ENCODE results near the gene BORCS5. TPM values are rescaled to one million over a fixed set of nuclear protein-coding genes. Genes with fewer than 3 reads are reported as not detected.

Gene BORCS5
- total and polyA plus RNA-seq, 3 donors from 2014 or later, result 20.3 to 46.3 (median 22.8) TPM

DNA sequence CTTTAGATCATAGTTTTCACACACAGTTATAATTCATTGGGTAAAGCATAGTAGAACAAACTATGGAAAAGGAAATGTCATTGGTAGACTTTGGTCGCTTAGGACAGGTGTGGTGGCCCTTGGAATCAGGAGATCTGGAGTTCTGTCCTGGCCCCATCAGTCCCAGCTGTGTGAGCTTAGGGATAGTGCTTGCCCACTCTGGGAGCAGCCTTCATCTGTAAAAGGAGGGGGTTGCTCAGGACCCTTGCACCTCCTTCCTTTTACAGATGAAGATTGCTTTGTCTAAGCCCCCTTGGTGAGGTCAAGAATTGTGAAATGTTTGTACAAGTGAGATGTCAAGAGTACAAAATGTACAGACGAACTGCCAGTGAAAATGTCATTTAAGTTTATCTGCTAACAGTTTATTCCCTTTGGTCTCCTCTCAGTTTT lies 93.2 kb downstream of the BORCS5 start:
- peak overlapping the region; percentile 5 to 7 for H3K27ac ChIP-seq
- DNase-seq, result no peak
- WGBS, 2 donors, result 78 to 84% methylated on average over 2 of the region's 2 CpGs

DNA sequence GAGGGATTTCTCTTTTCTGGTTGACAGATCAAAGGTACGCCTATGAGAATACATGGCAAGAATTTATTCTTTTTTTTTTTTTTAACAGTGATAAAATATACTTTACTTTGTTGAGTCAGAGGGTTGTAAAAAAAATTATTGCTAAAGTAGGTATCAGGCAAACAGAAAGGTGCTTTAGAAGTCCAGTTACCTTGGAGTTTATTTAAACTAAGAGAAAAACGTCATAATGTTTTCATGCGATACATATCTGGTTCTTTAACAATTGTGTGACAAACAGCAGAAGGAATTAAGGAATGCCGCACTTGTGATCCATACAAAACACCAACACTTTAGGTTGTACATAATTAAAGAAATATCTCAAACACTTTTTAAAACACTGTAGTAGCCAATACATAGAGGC lies 94.2 kb downstream of the BORCS5 start:
- WGBS, 2 donors, result 91 to 95% methylated on average over 4 of the region's 4 CpGs
- no peak for DNase-seq
- H3K4me1 ChIP-seq, result peaks cover 4% of the 10 kb centered on the region
- intact Hi-C loops (cut with DNase I; ENCODE audit: low total_unique reads), result no loop called here
- no peaks in the 10 kb centered on the region for H3K36me3 ChIP-seq (ENCODE audit: low read depth, missing control alignments)
- no peaks in the 10 kb centered on the region for H3K27me3 ChIP-seq
- H3K4me3 ChIP-seq, result no peak overlapping the region
- H3K27ac ChIP-seq, result no peak overlapping the region
- no peaks in the 10 kb centered on the region for H3K9me3 ChIP-seq
- TF ChIP-seq, protein P1, sequence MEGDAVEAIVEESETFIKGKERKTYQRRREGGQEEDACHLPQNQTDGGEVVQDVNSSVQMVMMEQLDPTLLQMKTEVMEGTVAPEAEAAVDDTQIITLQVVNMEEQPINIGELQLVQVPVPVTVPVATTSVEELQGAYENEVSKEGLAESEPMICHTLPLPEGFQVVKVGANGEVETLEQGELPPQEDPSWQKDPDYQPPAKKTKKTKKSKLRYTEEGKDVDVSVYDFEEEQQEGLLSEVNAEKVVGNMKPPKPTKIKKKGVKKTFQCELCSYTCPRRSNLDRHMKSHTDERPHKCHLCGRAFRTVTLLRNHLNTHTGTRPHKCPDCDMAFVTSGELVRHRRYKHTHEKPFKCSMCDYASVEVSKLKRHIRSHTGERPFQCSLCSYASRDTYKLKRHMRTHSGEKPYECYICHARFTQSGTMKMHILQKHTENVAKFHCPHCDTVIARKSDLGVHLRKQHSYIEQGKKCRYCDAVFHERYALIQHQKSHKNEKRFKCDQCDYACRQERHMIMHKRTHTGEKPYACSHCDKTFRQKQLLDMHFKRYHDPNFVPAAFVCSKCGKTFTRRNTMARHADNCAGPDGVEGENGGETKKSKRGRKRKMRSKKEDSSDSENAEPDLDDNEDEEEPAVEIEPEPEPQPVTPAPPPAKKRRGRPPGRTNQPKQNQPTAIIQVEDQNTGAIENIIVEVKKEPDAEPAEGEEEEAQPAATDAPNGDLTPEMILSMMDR (IDR thresholded peaks at IDR 0.05), result no peak
- TF ChIP-seq POLR2A (IDR thresholded peaks at IDR 0.05), result no peak

More for the DNA sequence above, 93.2 kb downstream of the BORCS5 start:
- Histone ChIP-seq H3K4me1 (peaks cover 4% of the 10 kb centered on the region), H3K9me3 (no peaks in the 10 kb centered on the region), H3K27me3 (no peaks in the 10 kb centered on the region), H3K4me3 (no peak overlapping the region), H3K36me3 (ENCODE audit: low read depth, missing control alignments) (no peaks in the 10 kb centered on the region)
- intact Hi-C loops (cut with DNase I; ENCODE audit: low total_unique reads), result no loop called here
- TF ChIP-seq, protein P1 (IDR thresholded peaks at IDR 0.05), result no peak
- TF ChIP-seq POLR2A (IDR thresholded peaks at IDR 0.05), result no peak

DNA sequence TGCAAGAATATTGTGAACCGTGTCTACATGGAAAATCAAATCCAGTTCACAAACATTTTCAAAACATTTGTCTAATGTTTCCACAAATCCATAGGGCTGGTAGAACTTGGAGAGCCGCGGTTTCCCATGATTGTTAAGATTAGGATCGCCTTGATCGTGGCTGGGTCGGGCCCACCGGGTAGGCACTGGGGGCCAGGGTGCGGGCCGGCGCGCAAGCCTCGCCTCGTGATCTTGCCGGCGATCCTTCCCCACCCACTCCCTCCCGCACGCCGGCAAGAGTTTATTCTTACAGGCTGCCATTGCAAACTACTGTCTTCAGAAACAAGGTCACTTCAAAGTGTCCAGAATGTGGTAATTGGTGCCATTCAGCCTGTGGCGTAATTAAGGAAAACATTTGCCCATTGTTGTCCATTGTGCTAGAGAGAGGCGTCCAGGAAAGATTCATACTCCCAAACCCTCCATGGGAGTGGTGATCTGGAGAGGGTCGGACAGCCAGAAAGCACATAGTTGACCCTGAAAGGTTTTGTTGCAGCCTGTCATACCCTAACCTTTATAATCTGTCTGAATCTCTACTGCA lies 95.5 kb downstream of the BORCS5 start:
- TF ChIP-seq POLR2A (IDR thresholded peaks at IDR 0.05), result no peak
- TF ChIP-seq, protein P1 (IDR thresholded peaks at IDR 0.05), result no peak
- Histone ChIP-seq H3K4me1 (peaks cover 4% of the 10 kb centered on the region), H3K4me3 (no peak overlapping the region), H3K27me3 (no peaks in the 10 kb centered on the region), H3K9me3 (no peaks in the 10 kb centered on the region), H3K36me3 (ENCODE audit: low read depth, missing control alignments) (no peaks in the 10 kb centered on the region), H3K27ac (no peak overlapping the region)
- WGBS, 2 donors, result 64 to 80% methylated on average over 18 to 21 of the region's 21 CpGs
- intact Hi-C loops (cut with DNase I; ENCODE audit: low total_unique reads), result no loop called here
- no peak for DNase-seq

- no peak overlapping the region for H3K27ac ChIP-seq
- no peaks in the 10 kb centered on the region for H3K36me3 ChIP-seq (ENCODE audit: low read depth, missing control alignments)
- no peaks in the 10 kb centered on the region for H3K9me3 ChIP-seq
- no peak for DNase-seq
- 92 to 100% methylated on average over 1 of the region's 1 CpG for WGBS, 2 donors
- TF ChIP-seq, protein P1 (IDR thresholded peaks at IDR 0.05), result no peak
- TF ChIP-seq POLR2A (IDR thresholded peaks at IDR 0.05), result no peak
- no peaks in the 10 kb centered on the region for H3K27me3 ChIP-seq
- no peak overlapping the region for H3K4me3 ChIP-seq
- intact Hi-C loops (cut with DNase I; ENCODE audit: low total_unique reads), result no loop called here
- H3K4me1 ChIP-seq, result peaks cover 4% of the 10 kb centered on the region
Measured at GRCh38 chr12:12453635-12454034, 96.8 kb downstream of the BORCS5 start.

GRCh38 chr12:12454315-12454714 lies 97.4 kb downstream of the BORCS5 start:
- Histone ChIP-seq H3K9me3 (no peaks in the 10 kb centered on the region), H3K27ac (peak overlapping the region in 1 of 2 donors; percentile 45), H3K36me3 (ENCODE audit: low read depth, missing control alignments) (no peaks in the 10 kb centered on the region), H3K27me3 (no peaks in the 10 kb centered on the region), H3K4me3 (no peak overlapping the region), H3K4me1 (peaks cover 4% of the 10 kb centered on the region)
- intact Hi-C loops (cut with DNase I; ENCODE audit: low total_unique reads), result no loop called here
- TF ChIP-seq POLR2A (IDR thresholded peaks at IDR 0.05), result no peak
- TF ChIP-seq, protein P1 (IDR thresholded peaks at IDR 0.05), result no peak
- no peak for DNase-seq

Data from testis (tissue), 3 donors.